GM12891 (cell line): ENCODE measurements around the gene IFNW1.

Experiments used
- DNase-seq: peaks from one replicate; pipeline ENCODE4 v3.0.0; 2011; ENCODE audit warnings: low spot score; ENCODE audit not compliant: insufficient read length
- FAIRE-seq: peaks from 2 replicates; lab custom pipeline; 2011; peaks lifted over from hg19 to GRCh38; lab: Jason Lieb, UNC
- PAX5 ChIP-seq: IDR thresholded peaks from 2 replicates; pipeline ENCODE4 v1.6.1; 2011; ENCODE audit warnings: low read length, moderate library complexity, mild to moderate bottlenecking; ENCODE audit not compliant: insufficient read depth, severe bottlenecking
- POLR2A ChIP-seq: IDR thresholded peaks from 2 replicates; pipeline ENCODE4 v1.6.1; 2011; ENCODE audit warnings: low read depth, low read length, control low read depth
- POLR2AphosphoS5 ChIP-seq: IDR thresholded peaks from 2 replicates; pipeline ENCODE4 v1.6.1; 2011; ENCODE audit warnings: low read depth, low read length, control low read depth
- POU2F2 ChIP-seq: IDR thresholded peaks from 2 replicates; pipeline ENCODE4 v1.6.1; 2011; ENCODE audit warnings: low read depth, mild to moderate bottlenecking, control low read depth, low read length, moderate library complexity
- SPI1 ChIP-seq: IDR thresholded peaks from 2 replicates; pipeline ENCODE4 v1.6.1; 2011; ENCODE audit warnings: low read depth, low read length, control low read depth
- TAF1 ChIP-seq: IDR thresholded peaks from 2 replicates; pipeline ENCODE4 v1.6.1; 2011; ENCODE audit warnings: low read depth, low read length, control low read depth

Gene IFNW1

GRCh38 chr9:21104787-21105186 lies 36.8 kb downstream of the IFNW1 start:
- no peak for TF ChIP-seq POU2F2
- no peak for TF ChIP-seq SPI1
- DNase-seq: no peak
- FAIRE-seq: no peak

- DNase-seq: no peak
- no peak for TF ChIP-seq POLR2AphosphoS5
- TF ChIP-seq TAF1: no peak
- TF ChIP-seq SPI1: no peak
- TF ChIP-seq PAX5: no peak
- TF ChIP-seq POLR2A: no peak
- TF ChIP-seq POU2F2: no peak
- FAIRE-seq: no peak
These were observed 39.3 kb downstream of the IFNW1 start for GRCh38 chr9:21102305-21102704.

GRCh38 chr9:21097817-21098216 lies 43.8 kb downstream of the IFNW1 start:
- DNase-seq: no peak
- no peak for TF ChIP-seq PAX5
- TF ChIP-seq SPI1: peak; percentile 9; the same call in 1 of the 2 replicates
- FAIRE-seq: no peak

- DNase-seq (no peak), FAIRE-seq (no peak)
- TF ChIP-seq SPI1 (peak; percentile 41; the same call in 1 of the 2 replicates), POLR2A (no peak), TAF1 (no peak)
These were observed 44.8 kb downstream of the IFNW1 start for GRCh38 chr9:21096901-21097255.

GRCh38 chr9:21096172-21096900 lies 45.3 kb downstream of the IFNW1 start:
- TF ChIP-seq PAX5: no peak
- no peak for TF ChIP-seq SPI1
- TF ChIP-seq POU2F2: no peak
- no peak for TF ChIP-seq POLR2A
- no peak for TF ChIP-seq TAF1
- TF ChIP-seq POLR2AphosphoS5: no peak
- FAIRE-seq (peak; percentile 86), DNase-seq (peak; percentile 8)

- FAIRE-seq: no peak
- DNase-seq: no peak
- no peak for TF ChIP-seq TAF1
- no peak for TF ChIP-seq POU2F2
- TF ChIP-seq PAX5: no peak
- TF ChIP-seq POLR2AphosphoS5: no peak
These were observed 46.1 kb downstream of the IFNW1 start for GRCh38 chr9:21095561-21095960.
